ENCODE results near the gene MEGF11.

MEGF11 gene

DNA sequence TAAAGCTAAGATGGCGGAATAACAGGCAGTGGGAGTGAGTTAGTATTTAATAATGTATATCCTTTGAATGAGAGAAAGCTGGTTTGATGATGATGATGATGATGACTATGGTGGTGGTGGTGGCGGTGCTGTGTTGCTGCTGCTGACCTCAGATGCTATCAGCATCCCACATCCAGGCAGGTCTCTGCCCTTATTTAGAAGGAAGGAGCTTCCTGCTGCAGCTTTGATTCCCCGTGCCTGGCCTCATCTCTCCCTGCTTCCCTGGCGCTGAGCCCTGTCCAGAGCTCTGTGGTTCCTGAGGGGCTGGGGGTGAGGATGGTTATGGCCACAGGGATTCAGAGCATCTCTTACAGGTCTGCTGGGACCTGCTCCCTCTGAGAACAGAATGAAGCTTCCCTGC, 311.1 kb downstream of the MEGF11 start:
- H3K27me3 ChIP-seq (ENCODE audit: control insufficient read depth, insufficient read depth, low read length) = no peaks in the 10 kb centered on the region
- no peaks in the 10 kb centered on the region for H3K4me1 ChIP-seq (ENCODE audit: control insufficient read depth, insufficient read depth, low read length)
- no peaks in the 10 kb centered on the region for H3K9me3 ChIP-seq (ENCODE audit: control insufficient read depth, insufficient read depth, low read length)
- H3K9ac ChIP-seq (ENCODE audit: low read depth, low read length) = no peak overlapping the region
- no peak overlapping the region for H3K4me3 ChIP-seq (ENCODE audit: low read depth, low read length)
- H3K36me3 ChIP-seq (ENCODE audit: control insufficient read depth, insufficient read depth, low read length) = no peaks in the 10 kb centered on the region

DNA sequence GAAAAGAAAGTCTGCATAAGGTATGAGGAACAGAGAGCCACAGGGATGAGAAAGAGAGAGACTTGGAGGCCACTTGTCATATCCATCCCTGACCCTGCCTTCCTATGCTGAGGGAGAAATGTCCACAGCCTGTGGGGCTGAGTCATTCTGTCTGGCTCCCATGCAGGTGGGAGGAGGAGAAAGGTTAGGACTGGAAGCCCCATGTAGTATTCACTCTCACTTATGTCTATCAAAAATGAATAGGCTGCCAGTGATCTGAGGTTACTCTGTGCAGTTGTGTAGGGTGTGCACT, 313.0 kb downstream of the MEGF11 start:
- H3K27me3 ChIP-seq (ENCODE audit: control insufficient read depth, insufficient read depth, low read length) = no peaks in the 10 kb centered on the region
- no peaks in the 10 kb centered on the region for H3K4me1 ChIP-seq (ENCODE audit: control insufficient read depth, insufficient read depth, low read length)
- no peak overlapping the region for H3K4me3 ChIP-seq (ENCODE audit: low read depth, low read length)
- H3K9ac ChIP-seq (ENCODE audit: low read depth, low read length) = no peak overlapping the region
- H3K36me3 ChIP-seq (ENCODE audit: control insufficient read depth, insufficient read depth, low read length) = no peaks in the 10 kb centered on the region
- H3K9me3 ChIP-seq (ENCODE audit: control insufficient read depth, insufficient read depth, low read length) = no peaks in the 10 kb centered on the region

DNA sequence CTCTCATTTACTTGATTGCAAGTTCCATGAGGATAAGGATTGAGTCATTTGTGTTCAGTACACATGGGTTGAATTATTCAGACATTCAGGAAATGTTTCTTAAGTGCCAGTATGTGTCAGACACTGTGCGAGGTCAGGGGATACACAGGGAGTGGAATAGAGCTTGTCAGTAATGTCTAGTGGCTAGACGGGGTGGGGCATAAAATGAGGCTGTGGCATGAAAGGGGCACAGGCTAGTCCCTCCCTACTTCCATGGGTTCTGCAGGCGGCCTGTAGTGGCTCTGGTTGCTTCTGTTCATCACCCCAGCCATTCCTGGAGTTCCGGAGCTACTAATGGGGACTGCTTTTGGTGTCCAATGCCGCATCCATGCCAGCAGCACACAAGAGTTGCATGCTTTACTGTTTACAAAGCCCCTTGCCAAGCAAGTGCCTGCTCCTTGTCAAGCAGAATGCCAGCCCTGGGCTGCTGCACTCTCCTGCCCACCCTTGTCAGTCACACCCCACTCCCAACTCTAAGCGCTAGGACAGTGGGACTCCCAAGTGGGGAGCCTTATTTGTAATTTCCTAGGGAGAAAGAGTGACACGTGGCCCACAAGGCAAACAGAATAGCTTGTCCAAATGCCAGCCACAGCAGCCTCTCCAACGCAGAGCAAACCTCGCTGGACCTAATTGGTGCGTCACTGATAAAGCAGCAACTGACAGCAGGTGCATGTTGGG, 313.5 kb downstream of the MEGF11 start:
- Histone ChIP-seq H3K4me1 (ENCODE audit: control insufficient read depth, insufficient read depth, low read length) (no peaks in the 10 kb centered on the region), H3K9ac (ENCODE audit: low read depth, low read length) (no peak overlapping the region), H3K27me3 (ENCODE audit: control insufficient read depth, insufficient read depth, low read length) (no peaks in the 10 kb centered on the region), H3K4me3 (ENCODE audit: low read depth, low read length) (no peak overlapping the region), H3K9me3 (ENCODE audit: control insufficient read depth, insufficient read depth, low read length) (no peaks in the 10 kb centered on the region), H3K36me3 (ENCODE audit: control insufficient read depth, insufficient read depth, low read length) (no peaks in the 10 kb centered on the region)

DNA sequence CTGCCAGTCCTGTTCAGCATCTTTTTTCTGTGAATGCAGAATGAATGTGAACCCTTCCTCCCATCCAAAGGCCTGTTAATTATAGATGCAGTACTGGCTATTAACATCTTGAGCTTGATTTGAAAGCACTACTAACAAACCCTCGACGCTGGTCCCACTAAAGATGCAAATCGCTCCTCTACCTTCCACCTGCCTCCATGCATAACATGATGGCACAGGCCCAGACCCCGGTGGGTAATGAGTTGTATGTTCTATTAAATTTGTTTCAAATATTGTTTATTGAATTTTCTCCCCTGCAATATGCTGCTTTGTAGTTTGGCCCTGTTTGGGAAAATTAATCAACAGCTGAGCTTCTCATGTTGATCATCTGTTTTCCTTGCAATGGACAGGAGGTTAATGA, 314.9 kb downstream of the MEGF11 start:
- Histone ChIP-seq H3K4me3 (ENCODE audit: low read depth, low read length) (no peak overlapping the region), H3K9ac (ENCODE audit: low read depth, low read length) (no peak overlapping the region), H3K27me3 (ENCODE audit: control insufficient read depth, insufficient read depth, low read length) (no peaks in the 10 kb centered on the region), H3K4me1 (ENCODE audit: control insufficient read depth, insufficient read depth, low read length) (no peaks in the 10 kb centered on the region), H3K9me3 (ENCODE audit: control insufficient read depth, insufficient read depth, low read length) (no peaks in the 10 kb centered on the region), H3K36me3 (ENCODE audit: control insufficient read depth, insufficient read depth, low read length) (no peaks in the 10 kb centered on the region)

DNA sequence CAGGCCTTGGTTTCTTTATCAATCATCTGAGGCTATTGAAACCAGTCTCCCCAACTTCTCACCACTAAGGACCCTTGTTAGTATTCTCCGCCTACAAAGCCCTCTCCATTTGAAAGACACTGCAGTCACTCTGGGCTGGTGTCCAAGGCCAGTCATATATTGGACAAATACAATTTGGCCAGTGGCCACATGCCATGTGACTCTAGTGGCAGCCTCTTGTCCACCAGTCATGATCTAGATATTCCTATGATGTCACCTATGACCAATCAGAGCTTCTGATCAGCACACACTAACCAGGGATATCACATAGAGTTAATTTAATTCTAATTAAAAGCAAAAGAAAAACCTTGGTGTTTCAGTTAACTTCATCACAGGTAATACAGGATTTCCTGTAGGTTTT, 316.1 kb downstream of the MEGF11 start:
- Histone ChIP-seq H3K4me1 (ENCODE audit: control insufficient read depth, insufficient read depth, low read length) (no peaks in the 10 kb centered on the region), H3K9me3 (ENCODE audit: control insufficient read depth, insufficient read depth, low read length) (no peaks in the 10 kb centered on the region), H3K9ac (ENCODE audit: low read depth, low read length) (no peak overlapping the region), H3K27me3 (ENCODE audit: control insufficient read depth, insufficient read depth, low read length) (no peaks in the 10 kb centered on the region), H3K4me3 (ENCODE audit: low read depth, low read length) (no peak overlapping the region), H3K36me3 (ENCODE audit: control insufficient read depth, insufficient read depth, low read length) (no peaks in the 10 kb centered on the region)

DNA sequence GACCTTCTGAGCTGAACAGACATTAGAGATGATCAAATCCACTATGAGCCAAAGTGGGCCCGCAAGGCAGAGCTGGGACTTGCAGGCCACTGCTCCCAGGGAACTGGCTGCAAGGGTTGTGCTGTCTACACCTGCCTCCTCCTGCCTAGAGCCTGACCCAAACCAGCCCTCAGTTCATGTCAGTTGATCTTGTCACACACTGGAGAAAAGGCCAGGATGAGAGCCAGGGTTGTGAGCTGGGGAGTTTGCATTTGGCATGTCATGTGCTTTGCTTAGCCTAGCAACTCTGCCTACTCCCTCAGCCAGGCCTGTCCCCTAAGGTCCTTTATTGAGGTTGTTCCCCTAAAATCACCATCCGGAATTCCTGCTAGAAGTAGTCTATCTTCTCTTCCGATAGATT, 316.5 kb downstream of the MEGF11 start:
- Histone ChIP-seq H3K4me1 (ENCODE audit: control insufficient read depth, insufficient read depth, low read length) (no peaks in the 10 kb centered on the region), H3K27me3 (ENCODE audit: control insufficient read depth, insufficient read depth, low read length) (no peaks in the 10 kb centered on the region), H3K9me3 (ENCODE audit: control insufficient read depth, insufficient read depth, low read length) (no peaks in the 10 kb centered on the region), H3K36me3 (ENCODE audit: control insufficient read depth, insufficient read depth, low read length) (no peaks in the 10 kb centered on the region), H3K4me3 (ENCODE audit: low read depth, low read length) (no peak overlapping the region), H3K9ac (ENCODE audit: low read depth, low read length) (no peak overlapping the region)

DNA sequence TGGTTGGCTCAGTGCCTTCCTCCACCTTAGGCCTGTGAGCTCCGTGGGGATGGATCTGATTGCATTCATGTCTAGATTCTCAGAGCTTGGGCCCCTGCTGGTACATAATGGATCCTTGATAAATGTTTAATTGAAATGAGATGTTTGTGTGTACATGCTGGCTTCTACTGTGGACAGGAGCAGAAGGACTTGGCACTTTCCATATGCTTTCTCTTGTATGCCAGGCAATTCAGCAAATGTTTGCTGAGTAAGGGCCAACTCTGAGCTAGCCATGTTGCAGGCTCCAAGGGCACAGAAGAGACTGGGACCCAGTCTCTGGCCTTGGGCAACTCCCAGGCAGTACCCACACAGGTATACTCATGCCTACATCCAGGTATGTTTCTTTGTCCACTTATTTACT, 317.3 kb downstream of the MEGF11 start:
- no peaks in the 10 kb centered on the region for H3K27me3 ChIP-seq (ENCODE audit: control insufficient read depth, insufficient read depth, low read length)
- no peak overlapping the region for H3K9ac ChIP-seq (ENCODE audit: low read depth, low read length)
- H3K36me3 ChIP-seq (ENCODE audit: control insufficient read depth, insufficient read depth, low read length) = no peaks in the 10 kb centered on the region
- no peaks in the 10 kb centered on the region for H3K4me1 ChIP-seq (ENCODE audit: control insufficient read depth, insufficient read depth, low read length)
- no peak overlapping the region for H3K4me3 ChIP-seq (ENCODE audit: low read depth, low read length)
- H3K9me3 ChIP-seq (ENCODE audit: control insufficient read depth, insufficient read depth, low read length) = no peaks in the 10 kb centered on the region

DNA sequence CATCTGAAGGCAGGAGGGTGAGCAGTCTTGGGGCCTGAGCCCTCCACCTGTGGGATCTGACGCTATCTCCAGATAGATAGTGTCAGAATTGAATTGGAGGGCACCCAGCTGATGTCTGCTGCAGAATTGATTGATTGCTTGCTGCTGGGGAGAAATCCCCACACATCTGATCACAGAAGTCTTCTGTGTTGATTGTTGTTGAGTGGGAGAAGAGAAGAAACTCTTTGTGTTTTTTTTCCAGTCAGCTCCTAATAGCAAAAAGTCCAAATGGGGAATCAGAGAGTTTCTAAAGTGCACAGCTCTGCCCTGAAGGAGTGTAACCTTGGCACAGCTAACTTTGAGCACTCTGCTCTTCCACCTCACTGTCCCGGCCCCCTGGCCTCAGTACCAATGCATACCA, 318.2 kb downstream of the MEGF11 start:
- Histone ChIP-seq H3K4me3 (ENCODE audit: low read depth, low read length) (no peak overlapping the region), H3K36me3 (ENCODE audit: control insufficient read depth, insufficient read depth, low read length) (no peaks in the 10 kb centered on the region), H3K9ac (ENCODE audit: low read depth, low read length) (no peak overlapping the region), H3K27me3 (ENCODE audit: control insufficient read depth, insufficient read depth, low read length) (no peaks in the 10 kb centered on the region), H3K9me3 (ENCODE audit: control insufficient read depth, insufficient read depth, low read length) (no peaks in the 10 kb centered on the region), H3K4me1 (ENCODE audit: control insufficient read depth, insufficient read depth, low read length) (no peaks in the 10 kb centered on the region)

DNA sequence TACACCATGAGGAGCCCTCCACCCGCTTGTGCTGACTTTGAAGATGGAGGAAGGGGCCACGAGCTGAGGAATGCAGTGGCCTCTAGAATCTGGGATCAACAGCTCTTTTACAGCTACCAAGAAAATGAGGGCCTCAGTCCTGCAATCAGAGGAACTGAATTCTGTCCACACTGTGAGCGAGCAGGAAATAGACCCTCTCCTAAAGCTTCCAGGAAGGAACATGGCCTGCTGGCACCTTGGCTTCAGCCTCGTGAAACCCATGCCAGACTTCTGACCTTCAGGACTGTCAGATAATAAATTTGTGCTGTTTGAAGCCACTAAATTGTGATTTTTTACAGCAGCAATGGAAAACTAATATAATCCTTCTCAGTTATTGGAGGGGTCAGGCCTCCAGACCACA, 322.3 kb downstream of the MEGF11 start:
- no peaks in the 10 kb centered on the region for H3K36me3 ChIP-seq (ENCODE audit: control insufficient read depth, insufficient read depth, low read length)

DNA sequence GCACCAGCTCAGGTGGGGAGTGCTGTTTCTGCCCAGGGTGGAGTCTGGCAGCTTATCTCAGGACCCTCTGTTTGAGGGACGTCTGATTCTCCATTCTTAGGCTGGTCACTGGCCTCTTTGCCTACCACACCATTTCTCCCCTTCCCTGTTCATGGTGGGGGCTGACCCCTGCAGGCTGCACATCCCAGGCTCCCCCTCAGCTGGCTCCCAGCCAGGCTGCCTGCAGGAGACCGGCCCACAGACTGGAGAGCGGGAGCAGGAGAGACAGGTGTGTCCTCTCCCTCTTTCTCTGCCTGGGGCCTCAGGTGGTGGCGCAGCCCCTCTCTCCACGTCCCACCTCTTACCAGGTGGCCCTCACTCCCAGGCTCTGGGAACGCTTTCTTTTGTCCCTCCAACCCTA, 323.4 kb downstream of the MEGF11 start:
- no peak overlapping the region for H3K4me3 ChIP-seq (ENCODE audit: low read depth, low read length)
- H3K27me3 ChIP-seq (ENCODE audit: control insufficient read depth, insufficient read depth, low read length) = no peaks in the 10 kb centered on the region
- H3K4me1 ChIP-seq (ENCODE audit: control insufficient read depth, insufficient read depth, low read length) = no peaks in the 10 kb centered on the region
- no peaks in the 10 kb centered on the region for H3K9me3 ChIP-seq (ENCODE audit: control insufficient read depth, insufficient read depth, low read length)
- H3K36me3 ChIP-seq (ENCODE audit: control insufficient read depth, insufficient read depth, low read length) = no peaks in the 10 kb centered on the region
- no peak overlapping the region for H3K9ac ChIP-seq (ENCODE audit: low read depth, low read length)

More for the DNA sequence above, 322.3 kb downstream of the MEGF11 start:
- no peak overlapping the region for H3K4me3 ChIP-seq (ENCODE audit: low read depth, low read length)
- no peak overlapping the region for H3K9ac ChIP-seq (ENCODE audit: low read depth, low read length)
- no peaks in the 10 kb centered on the region for H3K4me1 ChIP-seq (ENCODE audit: control insufficient read depth, insufficient read depth, low read length)
- no peaks in the 10 kb centered on the region for H3K9me3 ChIP-seq (ENCODE audit: control insufficient read depth, insufficient read depth, low read length)
- no peaks in the 10 kb centered on the region for H3K27me3 ChIP-seq (ENCODE audit: control insufficient read depth, insufficient read depth, low read length)

DNA sequence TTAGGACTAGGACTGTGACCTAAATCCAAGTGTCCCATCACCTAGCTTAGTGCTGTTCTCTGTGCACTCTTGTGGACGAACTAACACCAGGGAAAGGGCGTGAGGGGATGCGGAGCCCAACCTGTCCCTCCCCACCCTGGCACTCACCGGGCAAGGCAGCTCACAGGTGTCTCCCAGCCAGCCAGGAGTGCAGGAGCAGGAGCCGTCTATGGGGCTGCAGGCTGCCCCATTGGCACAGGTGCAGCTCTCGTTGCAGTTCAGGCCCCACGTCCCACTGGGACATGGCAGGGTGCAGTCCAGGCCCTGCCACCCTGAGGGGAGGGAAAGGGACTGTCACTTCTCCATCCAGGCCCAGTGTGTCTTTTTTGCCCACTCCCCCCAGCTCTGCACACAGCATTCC, 324.0 kb downstream of the MEGF11 start:
- Histone ChIP-seq H3K4me1 (ENCODE audit: control insufficient read depth, insufficient read depth, low read length) (no peaks in the 10 kb centered on the region), H3K27me3 (ENCODE audit: control insufficient read depth, insufficient read depth, low read length) (no peaks in the 10 kb centered on the region), H3K9me3 (ENCODE audit: control insufficient read depth, insufficient read depth, low read length) (no peaks in the 10 kb centered on the region), H3K36me3 (ENCODE audit: control insufficient read depth, insufficient read depth, low read length) (no peaks in the 10 kb centered on the region), H3K4me3 (ENCODE audit: low read depth, low read length) (no peak overlapping the region), H3K9ac (ENCODE audit: low read depth, low read length) (no peak overlapping the region)

DNA sequence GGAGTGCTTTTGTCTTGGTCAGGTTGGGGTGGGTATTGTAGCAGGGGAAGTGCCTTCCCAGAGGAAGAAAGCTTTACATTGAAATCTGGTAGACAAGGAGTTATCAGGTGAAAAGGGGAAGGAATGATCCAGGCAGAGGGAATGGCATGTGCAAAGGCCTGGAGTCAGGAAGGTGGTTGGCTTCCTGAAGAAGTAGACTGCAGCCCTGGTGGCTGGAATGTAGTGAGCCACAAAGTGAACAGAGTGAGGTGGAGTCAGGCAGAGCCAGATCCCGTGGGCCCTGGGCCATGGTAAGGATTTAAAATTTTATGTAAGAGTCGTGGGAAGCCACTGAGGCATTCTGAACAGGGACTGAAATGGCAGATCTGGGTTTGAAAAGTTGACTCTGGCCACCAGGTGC, 326.0 kb downstream of the MEGF11 start:
- no peak overlapping the region for H3K9ac ChIP-seq (ENCODE audit: low read depth, low read length)
- no peaks in the 10 kb centered on the region for H3K36me3 ChIP-seq (ENCODE audit: control insufficient read depth, insufficient read depth, low read length)
- no peaks in the 10 kb centered on the region for H3K27me3 ChIP-seq (ENCODE audit: control insufficient read depth, insufficient read depth, low read length)
- no peak overlapping the region for H3K4me3 ChIP-seq (ENCODE audit: low read depth, low read length)
- no peaks in the 10 kb centered on the region for H3K4me1 ChIP-seq (ENCODE audit: control insufficient read depth, insufficient read depth, low read length)
- H3K9me3 ChIP-seq (ENCODE audit: control insufficient read depth, insufficient read depth, low read length) = no peaks in the 10 kb centered on the region
